Measurements from ENCODE around the gene DNPH1. TPM values are rescaled to one million over a fixed set of nuclear protein-coding genes. Genes with fewer than 3 reads are reported as not detected.

Gene DNPH1
- total and polyA plus RNA-seq, 11 donors: 18.9 to 63.7 (median 29.7) TPM

GRCh38 chr6:43239054-43239453 is 9.8 kb upstream of the DNPH1 start:
- no peak for DNase-seq
- H3K36me3 ChIP-seq: no peaks in the 10 kb centered on the region
- intact Hi-C loops (cut with DNase I): no loop called here
- H3K4me3 ChIP-seq: no peak overlapping the region
- ATAC-seq: no peak
- WGBS, 4 donors: 65 to 77% (median 74%) methylated on average over 2 of the region's 2 CpGs
- H3K4me1 ChIP-seq: no peaks in the 10 kb centered on the region
- peaks cover 8 to 51% (median 20%) of the 10 kb centered on the region in 9 donors for H3K27me3 ChIP-seq
- H3K27ac ChIP-seq: no peak overlapping the region
- H3K9me3 ChIP-seq: peaks cover 0 to 8% (median 0%) of the 10 kb centered on the region in 12 donors
- TF ChIP-seq POLR2A (IDR thresholded peaks at IDR 0.05) (no peak), CTCF (IDR thresholded peaks at IDR 0.05) (no peak)

- DNase-seq: no peak
- H3K27ac ChIP-seq: no peak overlapping the region
- 59 to 91% (median 83%) methylated on average over 2 of the region's 2 CpGs for WGBS, 4 donors
- no peaks in the 10 kb centered on the region for H3K36me3 ChIP-seq
- intact Hi-C loops (cut with DNase I): no loop called here
- H3K9me3 ChIP-seq: peaks cover 0 to 8% (median 0%) of the 10 kb centered on the region in 12 donors
- no peak overlapping the region for H3K4me3 ChIP-seq
- no peak for TF ChIP-seq POLR2A (IDR thresholded peaks at IDR 0.05)
- TF ChIP-seq CTCF (IDR thresholded peaks at IDR 0.05): no peak
- H3K4me1 ChIP-seq: no peaks in the 10 kb centered on the region
- no peak for ATAC-seq
- peaks cover 0 to 22% (median 0%) of the 10 kb centered on the region in 9 donors for H3K27me3 ChIP-seq
Observed at GRCh38 chr6:43235841-43236240, 6.6 kb upstream of the DNPH1 start.

- H3K27ac ChIP-seq: no peak overlapping the region
- 65 to 72% (median 71%) methylated on average over 3 of the region's 3 CpGs for WGBS, 4 donors
- H3K4me1 ChIP-seq: peaks cover 0 to 21% (median 0%) of the 10 kb centered on the region in 12 donors
- no peak overlapping the region for H3K4me3 ChIP-seq
- intact Hi-C loops (cut with DNase I): no loop called here
- TF ChIP-seq POLR2A (IDR thresholded peaks at IDR 0.05) (no peak), CTCF (IDR thresholded peaks at IDR 0.05) (no peak)
- ATAC-seq: no peak
- no peak for DNase-seq
- no peaks in the 10 kb centered on the region for H3K36me3 ChIP-seq
- no peaks in the 10 kb centered on the region for H3K9me3 ChIP-seq
- H3K27me3 ChIP-seq: peaks cover 0 to 6% (median 0%) of the 10 kb centered on the region in 9 donors
Observed at GRCh38 chr6:43231735-43232450, 2.6 kb upstream of the DNPH1 start.

- no peaks in the 10 kb centered on the region for H3K9me3 ChIP-seq
- no peak overlapping the region for H3K4me3 ChIP-seq
- no peak for TF ChIP-seq CTCF (IDR thresholded peaks at IDR 0.05)
- peaks cover 0 to 6% (median 0%) of the 10 kb centered on the region in 9 donors for H3K27me3 ChIP-seq
- H3K27ac ChIP-seq: no peak overlapping the region
- intact Hi-C loops (cut with DNase I): no loop called here
- ATAC-seq: no peak
- WGBS, 4 donors: 87 to 93% (median 92%) methylated on average over 4 of the region's 4 CpGs
- H3K36me3 ChIP-seq: peaks cover 0 to under 1% (median 0%) of the 10 kb centered on the region in 9 donors
- DNase-seq: no peak
- H3K4me1 ChIP-seq: peaks cover 0 to 21% (median 0%) of the 10 kb centered on the region in 12 donors
Observed at GRCh38 chr6:43231053-43231452, 1.8 kb upstream of the DNPH1 start.
